Trophoblast cell (in vitro differentiated cells and primary cell): ENCODE data around the gene EFCAB14.

ENCODE experiments used
- DNase-seq, 2 donors: peaks; one replicate each; pipeline ENCODE4 v3.0.0-alpha.2; 2016
- H2AFZ ChIP-seq: 2 replicates; pipeline ENCODE4 v1.6.1; 2013; ENCODE audit warnings: low read length, moderate library complexity, mild to moderate bottlenecking; ENCODE audit not compliant: insufficient read depth, poor library complexity
- H2AK5ac ChIP-seq: 2 replicates; pipeline ENCODE4 v1.6.1; 2013; ENCODE audit warnings: mild to moderate bottlenecking, low read length
- H2BK120ac ChIP-seq: 2 replicates; pipeline ENCODE4 v1.6.1; 2013; ENCODE audit warnings: low read length, mild to moderate bottlenecking, moderate library complexity; ENCODE audit not compliant: insufficient read depth, poor library complexity
- H2BK12ac ChIP-seq: 2 replicates; pipeline ENCODE4 v1.6.1; 2013; ENCODE audit warnings: mild to moderate bottlenecking, low read length, moderate library complexity
- H2BK5ac ChIP-seq: 2 replicates; pipeline ENCODE4 v1.6.1; 2013; ENCODE audit warnings: low read length, low read depth, moderate library complexity, mild to moderate bottlenecking; ENCODE audit not compliant: poor library complexity
- H3K14ac ChIP-seq: 2 replicates; pipeline ENCODE4 v1.6.1; 2013; ENCODE audit warnings: mild to moderate bottlenecking, low read length
- H3K18ac ChIP-seq: 2 replicates; pipeline ENCODE4 v1.6.1; 2013; ENCODE audit warnings: mild to moderate bottlenecking, low read length
- H3K23ac ChIP-seq: 2 replicates; pipeline ENCODE4 v1.6.1; 2013; ENCODE audit warnings: low read length
- H3K27ac ChIP-seq: 2 replicates; pipeline ENCODE4 v1.5.1; 2013; ENCODE audit warnings: low read depth, mild to moderate bottlenecking, inconsistent platforms, low read length, moderate library complexity
- H3K27me3 ChIP-seq: 2 replicates; pipeline ENCODE4 v1.6.1; 2013; ENCODE audit warnings: inconsistent platforms, mild to moderate bottlenecking, low read length, moderate library complexity; ENCODE audit not compliant: insufficient read depth
- H3K36me3 ChIP-seq, 2 experiments: 1 replicate in 1 of 2; 2 replicates in 1 of 2; pipeline ENCODE4 v1.6.1; 2013; ENCODE audit warnings: low read length in 2 of 2, mild to moderate bottlenecking in 2 of 2, moderate library complexity in 1 of 2; ENCODE audit not compliant: insufficient read depth in 2 of 2, control insufficient read depth in 1 of 2
- H3K4ac ChIP-seq: 2 replicates; pipeline ENCODE4 v1.6.1; 2013; ENCODE audit warnings: low read depth, mild to moderate bottlenecking, low read length, moderate library complexity
- H3K4me1 ChIP-seq, 2 experiments: 1 replicate in 1 of 2; 2 replicates in 1 of 2; pipeline ENCODE4 v1.6.1; 2013; ENCODE audit warnings: low read length in 2 of 2, mild to moderate bottlenecking in 2 of 2, moderate library complexity in 1 of 2; ENCODE audit not compliant: insufficient read depth in 2 of 2, control insufficient read depth in 1 of 2
- H3K4me2 ChIP-seq: 2 replicates; pipeline ENCODE4 v1.6.1; 2013; ENCODE audit warnings: inconsistent platforms, mild to moderate bottlenecking, low read length, moderate library complexity
- H3K4me3 ChIP-seq: 2 replicates; pipeline ENCODE4 v1.5.1; 2013; ENCODE audit warnings: mild to moderate bottlenecking, low read depth, low read length, inconsistent platforms
- H3K79me1 ChIP-seq: one replicate; pipeline ENCODE4 v1.6.1; 2013; ENCODE audit warnings: low read length
- H3K79me2 ChIP-seq: 2 replicates; pipeline ENCODE4 v1.6.1; 2013; ENCODE audit warnings: low read length, mild to moderate bottlenecking; ENCODE audit not compliant: control insufficient read depth, insufficient read depth, poor library complexity
- H3K9ac ChIP-seq: 2 replicates; pipeline ENCODE4 v1.6.1; 2013; ENCODE audit warnings: mild to moderate bottlenecking, low read length
- H3K9me3 ChIP-seq: 2 replicates; pipeline ENCODE4 v1.6.1; 2013; ENCODE audit warnings: low read depth, mild to moderate bottlenecking, control low read depth, inconsistent platforms, low read length; ENCODE audit not compliant: insufficient read depth
- H4K12ac ChIP-seq: 2 replicates; pipeline ENCODE4 v1.6.1; 2013; ENCODE audit warnings: low read depth, mild to moderate bottlenecking, low read length, moderate library complexity
- H4K8ac ChIP-seq: 2 replicates; pipeline ENCODE4 v1.6.1; 2013; ENCODE audit warnings: low read depth, mild to moderate bottlenecking, low read length, moderate library complexity
- H4K91ac ChIP-seq: one replicate; pipeline ENCODE4 v1.6.1; 2013; ENCODE audit warnings: low read depth, mild to moderate bottlenecking, low read length, moderate library complexity
- WGBS: extraction: QIAGEN DNeasy Blood & Tissue Kit; methylation state at CpG from one replicate; pipeline ENCODE4 v1.1.7; 2013; ENCODE audit warnings: missing lambda C conversion rate; ENCODE audit not compliant: insufficient read length, insufficient coverage; ENCODE audit errors: extremely low coverage; 5-methylcytosine and 5-hydroxymethylcytosine counted together

EFCAB14 gene

DNA sequence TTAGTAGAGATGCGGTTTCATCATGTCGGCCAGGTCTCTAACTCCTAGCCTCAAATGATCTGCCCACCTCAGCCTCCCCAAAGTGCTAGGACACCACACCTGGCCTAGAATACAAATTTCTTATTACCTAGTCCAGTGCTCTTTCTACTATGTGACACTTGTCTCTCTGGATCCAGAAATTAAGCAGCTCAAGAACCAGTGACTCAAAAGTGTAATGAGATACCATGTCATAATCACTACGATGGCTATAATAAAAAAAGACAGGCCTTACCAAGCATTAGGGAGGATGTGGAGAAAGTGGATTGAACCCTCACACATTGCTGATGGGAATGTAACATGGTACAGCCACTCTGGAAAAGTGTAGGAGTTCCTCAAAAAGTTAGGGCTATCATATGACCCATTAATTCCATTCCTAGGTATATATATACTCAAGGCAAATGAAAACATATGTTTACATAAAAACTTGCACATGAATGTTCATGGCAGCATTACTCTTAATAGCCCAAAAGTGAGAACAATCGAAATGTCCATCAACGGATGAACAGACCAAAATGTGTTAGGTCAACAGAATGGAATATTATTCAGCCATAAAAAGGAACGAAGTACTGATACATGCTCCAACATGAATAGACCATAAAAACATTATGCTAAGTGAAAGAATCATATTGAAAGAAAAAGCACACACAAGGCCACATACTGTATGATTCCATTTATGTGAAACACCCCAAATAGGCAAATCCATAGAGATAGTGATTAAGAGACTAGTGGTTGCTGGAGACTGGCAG lies 38.9 kb downstream of the EFCAB14 start:
- Histone ChIP-seq H2BK12ac (no peak overlapping the region), H3K4me2 (no peak overlapping the region), H3K9me3 (no peaks in the 10 kb centered on the region), H3K18ac (no peak overlapping the region), H3K36me3 (peaks cover 10 to 38% of the 10 kb centered on the region in 2 experiments), H2BK5ac (no peak overlapping the region), H4K8ac (no peak overlapping the region), H4K91ac (no peak overlapping the region), H3K27me3 (no peaks in the 10 kb centered on the region), H3K27ac (no peak overlapping the region), H2AFZ (no peak overlapping the region), H3K4me3 (no peak overlapping the region), H2AK5ac (no peak overlapping the region), H2BK120ac (no peak overlapping the region), H3K4ac (no peak overlapping the region), H4K12ac (no peak overlapping the region), H3K9ac (no peak overlapping the region), H3K79me2 (no peaks in the 10 kb centered on the region), H3K23ac (no peak overlapping the region), H3K14ac (no peak overlapping the region), H3K4me1 (peaks cover 0 to 3% of the 10 kb centered on the region in 2 experiments), H3K79me1 (no peaks in the 10 kb centered on the region)
- no peak for DNase-seq
- WGBS = no CpG with 5 or more reads among the region's 6 CpGs

- Histone ChIP-seq H3K4ac (no peak overlapping the region), H3K36me3 (peaks cover 5 to 27% of the 10 kb centered on the region in 2 experiments), H2AK5ac (no peak overlapping the region), H3K14ac (no peak overlapping the region), H2BK12ac (no peak overlapping the region), H3K18ac (no peak overlapping the region), H3K4me2 (no peak overlapping the region), H4K12ac (no peak overlapping the region), H3K9ac (no peak overlapping the region), H2BK5ac (no peak overlapping the region), H2BK120ac (no peak overlapping the region), H4K91ac (no peak overlapping the region), H3K27me3 (no peaks in the 10 kb centered on the region), H3K79me1 (no peaks in the 10 kb centered on the region), H3K27ac (no peak overlapping the region), H4K8ac (no peak overlapping the region), H3K4me3 (no peak overlapping the region), H3K9me3 (no peaks in the 10 kb centered on the region), H3K4me1 (peaks cover 0 to 3% of the 10 kb centered on the region in 2 experiments), H3K23ac (no peak overlapping the region), H2AFZ (no peak overlapping the region), H3K79me2 (no peaks in the 10 kb centered on the region)
- no peak for DNase-seq
- WGBS = no CpG with 5 or more reads among the region's 1 CpG
Observed at GRCh38 chr1:46677339-46677738, 41.6 kb downstream of the EFCAB14 start.

DNA sequence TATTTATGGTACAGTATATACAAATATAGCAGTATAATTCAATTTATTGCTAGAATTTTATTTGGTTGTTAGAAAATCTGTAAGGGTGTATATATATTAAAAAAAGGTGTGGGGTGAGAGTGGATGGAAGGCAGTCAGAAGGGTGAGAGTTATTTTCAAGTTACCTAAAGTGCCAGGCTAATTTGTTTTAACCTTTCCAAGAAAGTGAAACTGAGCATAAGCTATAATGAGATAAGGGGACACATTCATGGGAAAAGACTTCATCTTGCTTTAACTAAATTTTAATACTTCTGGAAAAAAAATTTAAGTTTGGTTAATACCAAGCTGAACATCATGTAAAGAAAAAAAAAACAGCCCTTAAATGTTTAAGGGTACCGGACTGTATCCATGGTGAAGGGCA lies 42.4 kb downstream of the EFCAB14 start:
- no peaks in the 10 kb centered on the region for H3K79me2 ChIP-seq
- no peak overlapping the region for H4K12ac ChIP-seq
- no peaks in the 10 kb centered on the region for H3K27me3 ChIP-seq
- no peak overlapping the region for H3K4ac ChIP-seq
- H3K79me1 ChIP-seq = no peaks in the 10 kb centered on the region
- H3K9ac ChIP-seq = no peak overlapping the region
- no peak overlapping the region for H2BK12ac ChIP-seq
- no peak overlapping the region for H3K4me2 ChIP-seq
- H4K91ac ChIP-seq = no peak overlapping the region
- H2AK5ac ChIP-seq = no peak overlapping the region
- no peak overlapping the region for H3K23ac ChIP-seq
- no peaks in the 10 kb centered on the region for H3K9me3 ChIP-seq
- H2AFZ ChIP-seq = no peak overlapping the region
- H2BK120ac ChIP-seq = no peak overlapping the region
- H3K4me3 ChIP-seq = no peak overlapping the region
- DNase-seq = no peak
- H3K36me3 ChIP-seq = peaks cover 5 to 24% of the 10 kb centered on the region in 2 experiments
- no peak overlapping the region for H2BK5ac ChIP-seq
- peaks cover 0 to 3% of the 10 kb centered on the region in 2 experiments for H3K4me1 ChIP-seq
- no peak overlapping the region for H3K27ac ChIP-seq
- WGBS = no CpG with 5 or more reads among the region's 1 CpG
- H3K14ac ChIP-seq = no peak overlapping the region
- H3K18ac ChIP-seq = no peak overlapping the region
- no peak overlapping the region for H4K8ac ChIP-seq

- Histone ChIP-seq H4K12ac (no peak overlapping the region), H4K91ac (no peak overlapping the region), H2BK5ac (no peak overlapping the region), H3K4me3 (no peak overlapping the region), H3K23ac (no peak overlapping the region), H3K18ac (no peak overlapping the region), H3K79me1 (no peaks in the 10 kb centered on the region), H3K9me3 (no peaks in the 10 kb centered on the region), H3K79me2 (no peaks in the 10 kb centered on the region), H3K36me3 (peaks cover 2 to 21% of the 10 kb centered on the region in 2 experiments), H2BK12ac (no peak overlapping the region), H3K27ac (no peak overlapping the region), H2BK120ac (no peak overlapping the region), H3K4ac (no peak overlapping the region), H3K14ac (no peak overlapping the region), H2AK5ac (no peak overlapping the region), H3K9ac (no peak overlapping the region), H2AFZ (no peak overlapping the region), H3K27me3 (no peaks in the 10 kb centered on the region), H3K4me1 (peaks cover 0 to 3% of the 10 kb centered on the region in 2 experiments), H3K4me2 (no peak overlapping the region), H4K8ac (no peak overlapping the region)
- DNase-seq = no peak
- no CpG with 5 or more reads among the region's 1 CpG for WGBS
Observed at GRCh38 chr1:46675549-46676314, 43.2 kb downstream of the EFCAB14 start.
